Medulla oblongata (tissue), 1 donor: Measurements from ENCODE around the gene PGAP1.

ENCODE experiments used
- DNase-seq: peaks from one replicate; pipeline ENCODE4 v3.0.0-alpha.2; 2015; ENCODE audit errors: extremely low spot score

Gene PGAP1

GRCh38 chr2:196926562-196927375, at the start of gene PGAP1:
TSS of gene PGAP1 (minus strand) at chr2:196926707. CDS start at chr2:196926616, 91 bp downstream.
- DNase-seq: peak; percentile 93

DNA sequence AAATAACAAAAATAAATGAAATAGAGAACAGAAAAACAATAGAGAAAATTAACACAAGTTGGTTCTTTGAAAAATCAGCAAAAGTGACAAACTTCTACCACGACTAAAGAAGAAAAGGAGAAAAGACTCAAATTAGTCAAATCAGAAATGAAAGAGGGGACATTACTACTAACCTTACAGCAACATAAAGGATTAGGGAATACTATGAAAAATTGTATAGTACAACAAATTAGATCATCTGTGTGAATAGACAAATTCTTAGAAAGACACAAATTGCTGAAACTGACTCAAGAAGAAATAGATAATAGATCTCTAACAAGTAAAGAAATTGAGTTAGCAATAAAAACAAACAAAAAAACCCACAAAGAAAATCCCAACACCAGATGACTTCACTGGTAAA, 48.5 kb upstream of the PGAP1 start:
- no peak for DNase-seq

DNA sequence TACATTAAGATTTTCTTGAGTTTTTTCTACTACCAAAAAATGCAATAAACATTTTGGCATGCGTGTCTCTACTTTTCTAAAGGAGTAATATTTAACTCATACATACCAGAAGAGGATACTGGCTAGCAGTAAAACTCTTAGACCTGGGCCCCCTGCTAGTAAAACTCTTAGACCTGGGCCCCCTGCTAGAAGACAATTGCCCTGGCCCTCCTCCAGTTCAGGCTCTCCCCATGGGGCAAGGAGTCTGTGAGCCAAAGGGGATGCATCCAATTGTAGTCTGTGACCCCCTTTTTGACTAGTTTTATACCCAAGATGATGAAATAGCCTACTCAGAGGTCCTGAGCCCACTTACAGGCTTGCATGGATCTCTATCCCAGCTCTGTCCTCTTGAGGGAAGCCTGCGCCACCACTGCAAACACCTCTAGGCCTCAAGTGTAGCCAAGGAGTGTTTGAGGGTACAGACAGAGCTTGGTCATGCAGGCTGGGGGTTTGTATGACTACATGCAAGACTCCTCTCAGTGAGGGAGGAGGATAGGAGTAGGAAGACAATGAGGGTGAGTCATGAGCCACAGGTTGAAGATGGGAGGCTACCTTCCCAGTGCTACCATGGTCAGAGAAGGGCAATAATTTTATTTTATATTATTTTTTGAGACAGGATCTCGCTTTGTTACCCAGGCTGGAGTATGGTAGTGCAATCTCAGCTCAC, 45.2 kb upstream of the PGAP1 start:
- DNase-seq: no peak

DNA sequence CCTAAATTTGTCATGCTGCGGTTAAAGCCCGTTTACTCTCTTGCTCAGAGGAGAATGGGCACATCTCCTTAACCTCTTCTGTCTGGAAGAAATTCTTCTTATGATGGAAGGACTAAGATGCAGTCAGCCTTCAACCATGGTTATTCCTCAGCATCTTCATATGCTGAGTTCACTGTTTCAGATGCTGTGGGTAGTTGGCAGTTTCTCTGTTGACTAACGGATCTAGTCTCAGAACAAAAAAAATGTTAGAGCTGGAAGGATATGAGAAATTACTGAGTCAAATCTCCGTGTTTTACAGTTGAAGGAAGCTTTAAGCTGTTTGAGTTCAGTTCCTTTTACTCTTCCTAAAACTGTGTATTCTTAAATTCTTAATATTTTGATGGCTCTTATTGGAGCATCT, 43.6 kb upstream of the PGAP1 start:
- no peak for DNase-seq

- DNase-seq: no peak
These were observed 42.0 kb upstream of the PGAP1 start for GRCh38 chr2:196968516-196968915.

- no peak for DNase-seq
These were observed 41.3 kb upstream of the PGAP1 start for GRCh38 chr2:196967775-196968174.

- DNase-seq: no peak
These were observed 40.6 kb upstream of the PGAP1 start for GRCh38 chr2:196967116-196967515.

DNA sequence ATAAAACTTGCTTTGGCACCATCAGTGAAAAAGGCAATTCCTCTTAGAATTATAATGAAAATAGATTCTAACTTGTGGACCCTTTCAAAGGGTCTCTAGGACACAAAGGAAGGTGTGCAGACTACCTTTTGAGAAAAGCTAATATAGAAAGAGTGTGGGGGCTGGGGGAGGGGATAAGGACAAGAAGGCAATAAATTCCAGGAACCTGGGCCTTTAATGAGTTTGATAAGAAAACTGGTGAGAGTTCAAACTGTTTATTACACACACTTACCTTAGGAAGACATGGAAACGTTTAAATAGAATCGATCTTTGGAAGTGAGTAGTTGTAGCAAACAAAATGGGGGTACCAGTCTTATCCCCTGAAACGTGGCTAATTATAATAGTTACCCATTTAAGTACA, 39.6 kb upstream of the PGAP1 start:
- DNase-seq: no peak

DNA sequence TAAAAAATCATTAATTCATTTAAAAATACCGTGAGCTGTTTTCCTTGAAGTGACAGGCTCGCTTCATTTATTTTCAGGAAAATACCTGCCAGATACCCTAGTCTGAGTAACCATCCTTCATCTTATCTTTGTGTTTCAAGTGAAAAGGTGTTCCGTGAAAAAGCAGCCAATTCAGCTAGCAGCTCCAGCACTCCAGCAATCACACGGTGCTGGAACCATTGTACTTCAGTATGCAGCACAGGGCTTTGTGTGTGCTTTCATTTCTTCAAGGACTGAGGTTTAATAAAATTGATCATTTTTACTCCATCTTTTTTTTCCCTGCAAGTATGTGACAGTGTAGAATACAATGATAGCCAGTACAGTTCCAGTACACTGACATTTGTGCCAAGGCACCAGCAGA, 39.1 kb upstream of the PGAP1 start:
- DNase-seq: no peak

GRCh38 chr2:196963961-196964360, 37.5 kb upstream of the PGAP1 start:
- no peak for DNase-seq

GRCh38 chr2:196963043-196963442, 36.5 kb upstream of the PGAP1 start:
- DNase-seq: no peak

GRCh38 chr2:196962325-196962724, 35.8 kb upstream of the PGAP1 start:
- no peak for DNase-seq

DNA sequence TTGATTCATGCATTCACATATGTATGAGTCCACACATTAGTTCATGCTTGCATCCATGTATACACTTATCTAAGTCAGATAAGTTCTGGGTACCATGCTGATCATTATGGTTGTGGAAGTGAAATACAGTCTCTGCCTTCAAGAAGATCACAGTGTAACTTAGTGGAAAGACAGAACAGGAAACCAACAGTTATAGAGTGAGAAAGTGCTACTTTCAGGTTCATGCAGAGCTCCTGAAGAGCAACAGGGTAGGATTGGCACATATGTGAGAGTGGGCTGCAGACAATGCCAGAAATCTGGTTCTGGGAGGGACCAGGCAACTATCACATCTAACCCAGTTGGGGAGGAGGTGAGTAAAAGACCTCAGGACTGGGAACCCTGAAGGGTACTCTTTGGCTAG, 35.4 kb upstream of the PGAP1 start:
- no peak for DNase-seq

GRCh38 chr2:196959734-196960338, 33.3 kb upstream of the PGAP1 start:
- no peak for DNase-seq

GRCh38 chr2:196959281-196959680, 32.8 kb upstream of the PGAP1 start:
- DNase-seq: no peak

- DNase-seq: no peak
These were observed 31.5 kb upstream of the PGAP1 start for GRCh38 chr2:196957881-196958525.

- DNase-seq: no peak
These were observed 30.9 kb upstream of the PGAP1 start for GRCh38 chr2:196957442-196957841.

DNA sequence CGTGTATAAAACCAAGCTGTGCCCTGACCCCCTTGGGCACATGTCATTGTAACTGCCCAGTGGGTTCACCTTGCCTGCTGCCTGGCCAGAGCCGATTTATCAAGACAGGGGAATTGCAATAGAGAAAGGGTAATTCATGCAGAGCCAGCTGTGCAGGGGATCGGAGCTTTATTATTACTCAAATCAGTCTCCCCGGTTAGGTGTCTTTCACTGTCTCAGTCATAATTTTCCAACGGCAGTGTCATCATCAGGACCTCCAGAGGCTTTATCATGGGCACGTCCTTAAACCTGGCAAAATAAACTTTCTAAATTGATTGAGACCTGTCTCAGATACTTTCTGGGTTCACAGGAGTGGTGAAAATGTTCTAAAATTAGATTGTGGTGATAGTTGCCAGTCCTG, 29.6 kb upstream of the PGAP1 start:
- DNase-seq: no peak

- no peak for DNase-seq
These were observed 28.5 kb upstream of the PGAP1 start for GRCh38 chr2:196955036-196955435.

GRCh38 chr2:196954001-196954400, 27.5 kb upstream of the PGAP1 start:
- no peak for DNase-seq

GRCh38 chr2:196952936-196953335, 26.4 kb upstream of the PGAP1 start:
- DNase-seq: no peak

- DNase-seq: no peak
These were observed 25.5 kb upstream of the PGAP1 start for GRCh38 chr2:196951973-196952372.
